OCI-LY1 (cell line): ENCODE results near the gene BCL2L12.

Experiments used
- H2AFZ ChIP-seq: fragments of 200-600 bp; sonication (generic), shearing (Covaris generic); 2 replicates; pipeline ENCODE4 v1.6.0; 2014; ENCODE audit warnings: antibody characterized with exemption, mild to moderate bottlenecking, low read length
- H3F3A ChIP-seq: fragments of 200-600 bp; sonication (generic), shearing (Covaris generic); 2 replicates; pipeline ENCODE4 v1.6.0; 2014; ENCODE audit warnings: mild to moderate bottlenecking, antibody characterized with exemption, low read length, moderate library complexity; ENCODE audit not compliant: insufficient read depth
- H3K27ac ChIP-seq: fragments of 200-600 bp; sonication (generic); 2 replicates; pipeline ENCODE4 v1.5.1; 2014; ENCODE audit warnings: low read length, mixed run types, mild to moderate bottlenecking, low read depth; ENCODE audit not compliant: poor library complexity, severe bottlenecking
- H3K27me3 ChIP-seq: fragments of 200-600 bp; sonication (generic); 2 replicates; pipeline ENCODE4 v1.6.0; 2014; ENCODE audit warnings: antibody characterized with exemption, mild to moderate bottlenecking, low read length, moderate library complexity; ENCODE audit not compliant: insufficient read depth
- H3K36me3 ChIP-seq: fragments of 200-600 bp; sonication (generic); 2 replicates; pipeline ENCODE4 v1.6.1; 2014; ENCODE audit warnings: mild to moderate bottlenecking, antibody characterized with exemption, low read length, moderate library complexity, mixed read lengths; ENCODE audit not compliant: insufficient read depth
- H3K4me1 ChIP-seq: fragments of 200-600 bp; sonication (generic); 2 replicates; pipeline ENCODE4 v1.5.1; 2014; ENCODE audit warnings: mild to moderate bottlenecking, low read length, moderate library complexity; ENCODE audit not compliant: insufficient read depth, severe bottlenecking
- H3K4me2 ChIP-seq: fragments of 200-600 bp; sonication (generic), shearing (Covaris generic); 2 replicates; pipeline ENCODE4 v1.6.1; 2014; ENCODE audit warnings: low read length
- H3K4me3 ChIP-seq: fragments of 200-600 bp; sonication (generic); 2 replicates; pipeline ENCODE4 v1.5.1; 2014; ENCODE audit warnings: low read length, low read depth, mild to moderate bottlenecking, mixed read lengths; ENCODE audit not compliant: poor library complexity, severe bottlenecking
- H3K79me2 ChIP-seq: fragments of 200-600 bp; shearing (Covaris generic); 2 replicates; pipeline ENCODE4 v1.6.1; 2016; ENCODE audit warnings: mixed run types, low read length, mixed read lengths; ENCODE audit not compliant: insufficient read depth
- H3K9ac ChIP-seq: fragments of 200-600 bp; sonication (generic), shearing (Covaris generic); 2 replicates; pipeline ENCODE4 v1.6.1; 2014; ENCODE audit warnings: mild to moderate bottlenecking, low read length, mixed read lengths
- H3K9me2 ChIP-seq: fragments of 200-600 bp; sonication (generic), shearing (Covaris generic); 2 replicates; pipeline ENCODE4 v1.6.1; 2014; ENCODE audit warnings: low read depth, mild to moderate bottlenecking, low read length, mixed read lengths
- H3K9me3 ChIP-seq: fragments of 200-600 bp; shearing (Covaris generic); 2 replicates; pipeline ENCODE4 v1.6.1; 2014; ENCODE audit warnings: low read length, mixed read lengths
- H4K20me1 ChIP-seq: fragments of 200-600 bp; sonication (generic), shearing (Covaris generic); 2 replicates; pipeline ENCODE4 v1.6.0; 2016; ENCODE audit warnings: mild to moderate bottlenecking, low read length; ENCODE audit not compliant: insufficient read depth
- CTCF ChIP-seq: fragments of 200-600 bp; sonication (generic), shearing (Covaris generic); IDR thresholded peaks from 2 replicates; pipeline ENCODE4 v1.5.1; 2017; ENCODE audit warnings: mild to moderate bottlenecking, antibody characterized with exemption, low read length, moderate library complexity, mixed read lengths
- EZH2 ChIP-seq: fragments of 200-600 bp; sonication (generic), shearing (Covaris generic); IDR thresholded peaks from 2 replicates; pipeline ENCODE4 v1.8.0; 2017; ENCODE audit warnings: borderline replicate concordance, mixed run types, mild to moderate bottlenecking, antibody characterized with exemption, low read length, moderate library complexity, mixed read lengths

Gene BCL2L12

GRCh38 chr19:49635530-49636232, 30.1 kb upstream of the BCL2L12 start:
- Histone ChIP-seq H3K4me2 (no peak overlapping the region), H3F3A (no peaks in the 10 kb centered on the region), H3K79me2 (no peaks in the 10 kb centered on the region), H3K36me3 (no peaks in the 10 kb centered on the region), H3K9ac (no peak overlapping the region), H3K9me3 (no peaks in the 10 kb centered on the region), H3K4me3 (no peak overlapping the region), H2AFZ (no peak overlapping the region), H3K27ac (no peak overlapping the region), H4K20me1 (no peaks in the 10 kb centered on the region), H3K27me3 (no peaks in the 10 kb centered on the region), H3K9me2 (no peaks in the 10 kb centered on the region), H3K4me1 (peaks cover 6% of the 10 kb centered on the region)
- TF ChIP-seq CTCF = no peak
- TF ChIP-seq EZH2 = no peak

GRCh38 chr19:49636233-49636932, 29.4 kb upstream of the BCL2L12 start:
- H3K4me1 ChIP-seq = peaks cover 6% of the 10 kb centered on the region
- no peaks in the 10 kb centered on the region for H4K20me1 ChIP-seq
- no peaks in the 10 kb centered on the region for H3K79me2 ChIP-seq
- no peaks in the 10 kb centered on the region for H3K36me3 ChIP-seq
- no peak overlapping the region for H3K27ac ChIP-seq
- H3K4me3 ChIP-seq = no peak overlapping the region
- H3K9ac ChIP-seq = no peak overlapping the region
- H3F3A ChIP-seq = no peaks in the 10 kb centered on the region
- H2AFZ ChIP-seq = no peak overlapping the region
- TF ChIP-seq EZH2 (no peak), CTCF (no peak)
- no peaks in the 10 kb centered on the region for H3K27me3 ChIP-seq
- H3K9me2 ChIP-seq = no peaks in the 10 kb centered on the region
- no peaks in the 10 kb centered on the region for H3K9me3 ChIP-seq
- H3K4me2 ChIP-seq = no peak overlapping the region

- Histone ChIP-seq H3F3A (no peaks in the 10 kb centered on the region), H3K9me2 (no peaks in the 10 kb centered on the region), H3K4me1 (peaks cover 11% of the 10 kb centered on the region), H3K36me3 (no peaks in the 10 kb centered on the region), H2AFZ (no peak overlapping the region), H3K27ac (no peak overlapping the region), H4K20me1 (no peaks in the 10 kb centered on the region), H3K79me2 (peaks cover 9% of the 10 kb centered on the region), H3K9ac (no peak overlapping the region), H3K4me3 (no peak overlapping the region), H3K27me3 (no peaks in the 10 kb centered on the region), H3K4me2 (no peak overlapping the region), H3K9me3 (no peaks in the 10 kb centered on the region)
- TF ChIP-seq CTCF (no peak), EZH2 (no peak)
Observed at GRCh38 chr19:49637821-49638738, 27.7 kb upstream of the BCL2L12 start.
